ENCODE results near the gene CT45A5.
"Not testable (repeated sequence)": the region's sequence is repeated elsewhere in the genome, so short reads cannot be mapped to it uniquely, and the experiment has no call there.

The CT45A5 gene

GRCh38 chrX:135785403-135785802 lies at the start of gene CT45A5:
TSS of gene CT45A5 (minus strand) at chrX:135785503. CDS start at chrX:135781729, 3,774 bp downstream.
- DNase-seq: not testable (repeated sequence)

- not testable (repeated sequence) for DNase-seq
These were observed 34.6 kb upstream of the CT45A5 start, which contains the start of gene CT45A2 for GRCh38 chrX:135819912-135820311. TSS of gene CT45A2 (minus strand) at chrX:135820012. CDS start at chrX:135816265, 3,747 bp downstream.

DNA sequence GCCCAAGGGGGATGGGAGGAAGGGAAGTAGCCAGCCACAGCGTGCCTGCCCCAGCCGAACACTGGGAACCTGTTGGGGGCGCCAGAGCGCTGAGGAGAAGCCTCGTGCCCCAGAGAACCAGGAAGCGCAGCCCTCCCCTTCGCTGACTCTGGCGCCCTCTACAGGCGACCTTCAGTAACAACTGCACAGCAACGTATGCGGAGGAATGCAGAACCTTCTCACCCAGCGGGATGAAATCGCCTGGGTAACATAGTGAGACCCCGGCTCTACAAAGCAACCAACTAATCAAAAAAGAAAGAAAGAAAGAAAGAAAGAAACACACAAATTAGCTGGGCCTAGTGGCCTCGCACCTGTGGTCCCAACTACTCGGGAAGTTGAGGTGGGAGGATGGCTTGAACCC lies 17.4 kb upstream of the CT45A5 start, which contains the start of gene CT45A6:
CT45A6 (minus strand) TSS at position 101 of the 400 bp plus-strand sequence. CDS start 3,794 bp downstream, outside the sequence.
- DNase-seq: not testable (repeated sequence)

- DNase-seq: not testable (repeated sequence)
These were observed 17.2 kb downstream of the CT45A5 start, which contains the start of gene CT45A3 for GRCh38 chrX:135768091-135768490. TSS of gene CT45A3 (minus strand) at chrX:135768191. CDS start at chrX:135764444, 3,747 bp downstream.

GRCh38 chrX:135744739-135745138 lies 40.6 kb downstream of the CT45A5 start:
- DNase-seq: not testable (repeated sequence)

- DNase-seq: no peak
These were observed 44.0 kb downstream of the CT45A5 start for GRCh38 chrX:135741192-135741715.

DNA sequence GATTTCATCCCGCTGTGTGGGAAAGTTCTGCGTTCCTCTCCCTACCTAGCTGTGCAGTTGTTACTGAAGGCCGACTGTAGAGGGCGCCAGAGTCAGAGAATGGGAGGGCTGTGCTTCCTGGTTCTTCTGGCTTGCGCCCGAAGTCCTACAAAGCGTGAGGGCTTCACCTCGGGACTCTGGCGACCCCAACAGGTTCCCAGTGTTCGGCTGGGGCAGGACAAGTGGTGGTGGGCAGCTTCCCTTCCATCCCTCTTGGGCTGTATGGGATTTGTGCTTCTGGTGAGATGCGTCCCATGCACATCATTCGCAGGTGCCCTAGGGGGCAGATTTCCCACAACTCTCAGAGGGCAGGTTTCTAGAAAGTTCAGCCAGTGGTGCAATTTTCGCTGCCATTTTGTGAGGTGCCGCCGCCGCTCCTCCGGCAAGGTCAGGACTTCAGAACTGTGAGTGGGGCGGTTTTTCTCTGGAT lies 44.6 kb downstream of the CT45A5 start:
- DNase-seq: no peak

GRCh38 chrX:135737366-135738071 lies 47.8 kb downstream of the CT45A5 start:
- DNase-seq: no peak

- DNase-seq: not testable (repeated sequence)
These were observed 50.6 kb downstream of the CT45A5 start for GRCh38 chrX:135734666-135735065.
